ACC112 (cell line): ENCODE measurements around the gene UBA6.

Source experiments
- H2AFZ ChIP-seq: fragments of 200-600 bp; sonication (generic); one replicate; pipeline ENCODE4 v1.6.0; 2017; ENCODE audit warnings: antibody characterized with exemption, low read length; ENCODE audit not compliant: unreplicated experiment
- H3K27ac ChIP-seq: fragments of 200-600 bp; sonication (generic); 2 replicates; pipeline ENCODE4 v1.5.1; 2014; ENCODE audit warnings: low read depth, mild to moderate bottlenecking, antibody characterized with exemption, low read length, moderate library complexity
- H3K27me3 ChIP-seq: fragments of 200-600 bp; sonication (generic); 2 replicates; pipeline ENCODE4 v1.6.1; 2014; ENCODE audit warnings: mild to moderate bottlenecking, antibody characterized with exemption, low read length, moderate library complexity, mixed read lengths; ENCODE audit not compliant: insufficient read depth
- H3K36me3 ChIP-seq: fragments of 200-600 bp; sonication (generic); 2 replicates; pipeline ENCODE4 v1.6.1; 2016; ENCODE audit warnings: mild to moderate bottlenecking, antibody characterized with exemption, low read length, moderate library complexity, mixed read lengths; ENCODE audit not compliant: insufficient read depth
- H3K4me1 ChIP-seq: fragments of 200-600 bp; sonication (generic); one replicate; pipeline ENCODE4 v1.6.1; 2016; ENCODE audit warnings: low read length, mixed read lengths; ENCODE audit not compliant: insufficient read depth, unreplicated experiment, control insufficient read depth
- H3K4me3 ChIP-seq: fragments of 200-600 bp; sonication (generic); 2 replicates; pipeline ENCODE4 v1.5.1; 2014; ENCODE audit warnings: mild to moderate bottlenecking, low read depth, low read length
- H3K79me2 ChIP-seq: fragments of 200-600 bp; sonication (generic); one replicate; pipeline ENCODE4 v1.6.0; 2016; ENCODE audit warnings: low read length; ENCODE audit not compliant: control insufficient read depth, unreplicated experiment, insufficient read depth

UBA6 gene

DNA sequence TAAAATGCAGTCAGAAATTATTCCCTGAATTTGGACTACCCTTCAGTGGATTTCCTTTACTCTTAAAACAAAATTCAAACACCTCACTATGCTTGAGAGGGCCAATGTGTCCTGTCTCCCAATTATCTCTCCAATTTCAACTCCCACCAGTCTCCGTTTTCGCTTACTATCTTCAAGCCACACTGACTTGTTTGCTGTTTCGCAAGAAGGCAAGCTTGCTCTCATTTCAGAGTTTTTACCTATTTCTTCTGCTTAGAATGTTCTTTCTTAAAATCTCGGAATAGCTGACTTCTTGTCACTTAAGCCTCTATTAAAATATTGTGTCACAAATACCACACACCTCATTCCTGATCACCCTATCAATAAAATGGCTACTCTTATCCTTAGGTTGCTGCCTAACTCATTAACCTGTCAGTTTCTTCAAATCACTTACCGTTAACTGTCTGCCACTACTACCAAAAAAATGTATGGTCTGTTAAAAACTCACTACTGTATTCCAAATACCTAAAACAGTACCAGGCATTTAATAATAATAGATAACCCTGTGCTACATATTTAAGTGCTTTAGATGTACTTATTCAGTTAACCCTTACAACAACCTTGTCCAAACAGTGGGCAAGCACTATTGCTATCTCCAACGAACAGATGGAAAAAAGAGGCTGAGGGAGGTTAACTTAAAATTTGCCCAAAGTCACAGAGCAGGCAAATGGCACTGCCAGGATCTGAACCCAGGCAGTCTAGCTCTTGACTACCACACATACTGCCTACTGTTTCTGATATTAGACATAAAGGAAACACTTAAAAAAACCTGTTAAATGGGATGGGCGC, 2.9 kb downstream of the UBA6 start:
- Histone ChIP-seq H3K27ac (no peak overlapping the region), H3K4me1 (peaks cover 20% of the 10 kb centered on the region), H3K27me3 (no peaks in the 10 kb centered on the region), H2AFZ (no peak overlapping the region), H3K4me3 (peak overlapping the region; percentile 0; the same call in 1 of the 2 replicates), H3K79me2 (peaks cover 67% of the 10 kb centered on the region), H3K36me3 (peaks cover 12% of the 10 kb centered on the region; the same call in 1 of the 2 replicates)

DNA sequence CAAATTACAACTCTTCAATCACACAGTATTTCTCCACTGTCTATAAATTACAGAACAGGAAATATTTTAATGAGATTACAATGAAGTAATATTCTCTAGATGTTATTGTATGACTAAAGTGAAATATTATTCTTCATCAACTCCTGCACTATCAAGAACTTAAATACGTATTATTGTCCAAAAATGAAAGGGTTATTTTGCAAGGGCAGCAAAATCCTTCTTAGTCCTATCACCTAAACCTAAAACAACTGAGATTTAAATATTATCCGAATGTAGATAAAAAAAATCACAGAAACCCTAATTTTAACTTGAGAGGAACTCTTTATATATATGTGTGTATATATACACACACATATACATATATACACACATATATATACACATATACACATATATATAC, 4.9 kb downstream of the UBA6 start:
- Histone ChIP-seq H3K79me2 (peaks cover 67% of the 10 kb centered on the region), H3K4me3 (no peak overlapping the region), H3K36me3 (peaks cover 29% of the 10 kb centered on the region), H3K4me1 (peaks cover 10% of the 10 kb centered on the region), H3K27ac (no peak overlapping the region), H2AFZ (no peak overlapping the region), H3K27me3 (no peaks in the 10 kb centered on the region)

DNA sequence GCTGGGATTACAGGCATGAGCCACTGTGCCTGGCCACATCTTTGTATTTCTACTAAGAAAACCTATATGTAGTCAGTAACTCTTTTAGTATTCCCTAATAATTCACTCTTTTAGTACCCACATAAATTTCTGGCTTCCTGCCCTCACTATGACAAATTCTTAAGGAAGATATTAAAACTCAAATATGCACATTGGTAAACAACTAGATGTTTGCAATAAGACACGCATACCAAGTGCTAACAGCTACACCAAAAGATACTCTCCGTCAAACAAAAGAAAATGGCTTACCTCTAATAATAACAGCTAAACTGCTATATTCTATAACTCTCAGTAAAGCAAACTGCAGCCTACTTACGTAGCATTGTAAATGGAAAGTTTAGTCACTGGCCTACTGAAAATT, 6.3 kb downstream of the UBA6 start:
- Histone ChIP-seq H3K4me3 (no peak overlapping the region), H2AFZ (no peak overlapping the region), H3K4me1 (peaks cover 10% of the 10 kb centered on the region), H3K27me3 (no peaks in the 10 kb centered on the region), H3K27ac (no peak overlapping the region), H3K36me3 (peaks cover 29% of the 10 kb centered on the region), H3K79me2 (peaks cover 64% of the 10 kb centered on the region)

DNA sequence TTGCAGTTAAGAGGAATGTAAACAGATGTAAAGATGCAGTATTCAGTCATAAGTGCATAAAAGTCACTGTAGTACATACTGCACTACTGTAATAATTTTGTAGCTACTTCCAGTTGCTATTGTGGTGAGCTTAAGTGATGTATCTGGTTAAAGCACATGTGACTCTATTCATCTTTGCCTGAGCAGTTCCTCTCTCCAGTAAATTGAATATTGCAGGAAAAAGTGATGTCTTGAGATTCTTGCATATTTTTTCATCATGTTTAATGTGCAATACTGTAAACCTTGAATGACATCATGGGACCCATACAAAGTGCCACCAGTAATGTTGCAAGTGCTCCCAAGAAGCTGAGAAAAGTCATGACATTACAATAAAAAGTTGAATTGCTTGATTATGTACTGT, 9.6 kb downstream of the UBA6 start:
- peaks cover 26% of the 10 kb centered on the region for H3K36me3 ChIP-seq

DNA sequence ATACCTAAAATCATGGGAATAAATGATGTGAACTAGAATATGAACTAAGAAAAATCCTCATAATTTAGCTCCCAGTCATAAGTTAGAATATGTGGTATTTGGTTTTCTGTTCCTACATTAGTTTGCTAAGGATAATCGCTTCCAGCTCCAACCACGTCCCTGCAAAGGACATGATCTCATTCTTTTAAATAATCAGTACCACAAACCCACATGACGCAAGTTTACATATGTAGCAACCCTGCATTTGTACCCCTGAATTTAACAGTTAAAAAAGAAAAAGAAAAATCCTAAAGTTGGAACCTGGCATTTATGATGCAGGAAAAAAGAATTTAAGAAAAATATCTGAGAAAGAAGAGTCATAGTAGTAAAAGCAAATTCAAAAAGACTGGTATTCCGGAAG, 13.3 kb downstream of the UBA6 start:
- H3K4me1 ChIP-seq = peaks cover 17% of the 10 kb centered on the region
- H3K27ac ChIP-seq = no peak overlapping the region
- H2AFZ ChIP-seq = no peak overlapping the region
- H3K4me3 ChIP-seq = no peak overlapping the region
- H3K36me3 ChIP-seq = peaks cover 14% of the 10 kb centered on the region
- no peaks in the 10 kb centered on the region for H3K27me3 ChIP-seq
- H3K79me2 ChIP-seq = peaks cover 73% of the 10 kb centered on the region

More for the DNA sequence above, 9.6 kb downstream of the UBA6 start:
- Histone ChIP-seq H2AFZ (no peak overlapping the region), H3K79me2 (peaks cover 59% of the 10 kb centered on the region), H3K4me3 (no peak overlapping the region), H3K27me3 (no peaks in the 10 kb centered on the region), H3K27ac (no peak overlapping the region), H3K4me1 (peaks cover 3% of the 10 kb centered on the region)

DNA sequence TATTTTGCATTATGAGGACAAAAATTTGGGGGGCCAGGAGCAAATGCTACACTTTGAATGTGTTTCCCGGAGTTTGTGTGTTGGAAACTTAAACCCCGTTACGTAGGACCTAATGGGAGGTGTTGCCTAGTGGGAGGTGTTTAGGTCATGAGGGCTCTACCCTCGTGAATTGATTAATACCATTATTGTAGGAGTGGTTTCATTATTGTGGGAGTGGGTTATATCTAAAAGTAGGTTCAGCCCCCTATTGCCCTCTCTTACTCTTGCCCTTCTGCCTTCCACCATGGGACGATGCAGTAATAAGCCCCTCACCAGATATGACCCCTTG, 15.5 kb downstream of the UBA6 start:
- H3K27ac ChIP-seq = peak overlapping the region; percentile 60
- no peak overlapping the region for H3K4me3 ChIP-seq
- peaks cover 61% of the 10 kb centered on the region for H3K79me2 ChIP-seq
- H3K4me1 ChIP-seq = peaks cover 26% of the 10 kb centered on the region
- peaks cover 12% of the 10 kb centered on the region for H3K36me3 ChIP-seq
- H3K27me3 ChIP-seq = no peaks in the 10 kb centered on the region
- H2AFZ ChIP-seq = no peak overlapping the region

DNA sequence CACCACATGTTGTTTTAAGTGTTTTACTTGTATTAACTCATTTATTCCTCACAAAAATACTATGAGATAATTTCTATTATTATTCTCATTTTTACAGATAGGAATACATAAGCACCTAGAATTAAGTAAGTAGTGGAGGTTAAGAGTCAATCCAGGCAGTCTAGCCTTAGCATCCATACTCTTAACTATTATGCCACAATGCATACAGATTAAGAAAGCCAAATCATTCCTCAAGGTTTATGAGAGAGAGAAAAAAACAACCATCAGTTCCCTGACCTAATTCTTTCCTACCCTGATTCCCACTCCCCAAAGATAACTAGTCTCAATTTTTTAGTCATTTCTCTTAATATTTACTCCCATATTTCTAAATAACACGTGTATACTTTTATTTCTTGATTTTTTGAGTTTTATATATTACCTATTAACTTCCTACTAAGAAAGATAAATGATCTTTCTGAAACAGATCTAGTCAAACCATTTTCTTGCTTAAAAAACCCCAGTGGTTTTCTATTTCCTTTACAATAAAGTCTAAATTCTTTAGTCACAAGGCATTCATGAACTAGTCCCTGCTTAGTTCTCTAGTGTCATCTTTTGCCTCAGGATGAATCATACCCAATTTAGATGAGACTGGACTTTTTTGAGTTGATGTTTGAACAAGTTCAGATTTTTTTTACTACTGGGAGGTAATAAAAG, 16.0 kb downstream of the UBA6 start:
- no peak overlapping the region for H3K4me3 ChIP-seq
- H3K79me2 ChIP-seq = peaks cover 62% of the 10 kb centered on the region
- H3K27me3 ChIP-seq = no peaks in the 10 kb centered on the region
- peak overlapping the region; percentile 60 for H3K27ac ChIP-seq
- H2AFZ ChIP-seq = no peak overlapping the region
- peaks cover 27% of the 10 kb centered on the region for H3K4me1 ChIP-seq
- peaks cover 17% of the 10 kb centered on the region for H3K36me3 ChIP-seq

DNA sequence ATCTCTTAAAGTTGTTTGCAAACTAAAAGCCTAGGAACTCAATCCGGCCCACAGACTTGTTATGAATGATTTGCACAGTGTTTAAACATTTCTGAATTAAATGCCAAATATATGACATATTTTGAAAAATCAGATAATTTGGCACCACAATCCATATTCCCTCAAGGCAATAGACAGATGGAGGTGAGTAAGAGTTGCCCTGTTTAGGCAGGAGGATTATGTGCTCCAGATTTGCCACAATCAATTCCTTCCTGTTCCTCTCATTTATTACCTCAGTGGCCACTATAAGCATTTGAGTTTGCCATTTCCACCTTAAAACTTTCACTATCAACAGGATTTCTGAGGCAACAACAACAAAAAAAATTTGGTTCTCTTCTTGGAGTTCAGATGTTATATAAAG, 18.7 kb downstream of the UBA6 start:
- Histone ChIP-seq H3K79me2 (peaks cover 41% of the 10 kb centered on the region), H3K27ac (no peak overlapping the region), H3K4me1 (peaks cover 27% of the 10 kb centered on the region), H3K27me3 (no peaks in the 10 kb centered on the region), H2AFZ (no peak overlapping the region), H3K36me3 (peaks cover 31% of the 10 kb centered on the region), H3K4me3 (no peak overlapping the region)

DNA sequence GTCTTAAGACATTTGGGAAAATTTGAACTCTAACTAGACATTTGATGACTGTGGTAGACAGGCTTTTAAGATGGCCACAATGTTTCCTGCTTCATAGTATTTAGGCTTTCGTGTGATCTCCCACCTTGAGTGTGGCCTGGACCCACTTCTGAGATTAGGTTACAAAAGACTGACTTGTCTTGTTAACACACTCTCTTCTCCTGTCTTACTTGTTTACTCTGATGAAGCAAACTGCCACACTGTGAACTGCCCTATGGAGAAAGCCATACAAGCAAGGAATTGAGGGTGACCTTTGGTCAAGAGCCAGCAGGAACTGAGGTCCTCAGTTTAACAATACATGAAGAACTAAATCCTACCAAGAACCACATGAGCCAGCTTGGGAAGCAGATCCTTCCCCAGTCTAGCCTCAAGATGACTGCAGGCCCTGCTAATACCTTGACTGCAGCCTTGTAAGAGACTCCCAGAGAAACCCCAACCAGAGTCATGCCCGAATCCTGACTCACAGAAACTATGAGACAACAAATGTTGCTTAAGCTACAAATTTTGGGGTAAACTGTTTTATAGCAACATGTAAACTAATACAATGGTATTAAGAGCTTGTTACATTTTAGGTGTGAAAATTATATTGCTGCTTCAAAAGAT, 20.3 kb downstream of the UBA6 start:
- H3K36me3 ChIP-seq = peaks cover 44% of the 10 kb centered on the region
- peaks cover 18% of the 10 kb centered on the region for H3K4me1 ChIP-seq
- peak overlapping the region; percentile 69 for H3K27ac ChIP-seq
- H2AFZ ChIP-seq = no peak overlapping the region
- H3K79me2 ChIP-seq = peaks cover 31% of the 10 kb centered on the region
- H3K27me3 ChIP-seq = no peaks in the 10 kb centered on the region
- H3K4me3 ChIP-seq = no peak overlapping the region

DNA sequence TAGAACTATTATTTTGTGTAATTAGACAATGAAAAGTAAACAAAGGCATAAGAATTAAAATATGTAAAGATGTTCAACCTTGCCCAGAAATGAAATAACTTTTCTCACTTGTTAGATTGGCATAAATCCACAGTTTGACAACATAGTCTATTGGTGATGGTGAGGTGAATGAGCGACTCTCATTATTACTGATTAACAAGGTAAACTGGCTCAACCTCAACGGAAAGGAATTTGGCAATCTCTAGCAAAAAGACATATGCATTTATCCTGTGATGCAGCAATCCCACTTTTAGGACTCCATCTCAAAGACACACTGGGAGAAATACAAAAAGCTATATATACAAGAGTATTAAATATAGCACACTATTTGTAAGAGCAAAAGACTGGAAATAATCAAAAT, 22.3 kb downstream of the UBA6 start:
- Histone ChIP-seq H3K27me3 (no peaks in the 10 kb centered on the region), H3K4me1 (peaks cover 10% of the 10 kb centered on the region), H3K4me3 (no peak overlapping the region), H3K27ac (no peak overlapping the region), H2AFZ (no peak overlapping the region), H3K36me3 (peaks cover 64% of the 10 kb centered on the region), H3K79me2 (peaks cover 15% of the 10 kb centered on the region)
